Limb (tissue), 2 donors: ENCODE results near the gene CD8A.

Source experiments
- DNase-seq, 2 donors: peaks; one replicate each; pipeline ENCODE4 v3.0.0-alpha.2; 2016; ENCODE audit errors: extremely low spot score in 2 of 2

The CD8A gene

DNA sequence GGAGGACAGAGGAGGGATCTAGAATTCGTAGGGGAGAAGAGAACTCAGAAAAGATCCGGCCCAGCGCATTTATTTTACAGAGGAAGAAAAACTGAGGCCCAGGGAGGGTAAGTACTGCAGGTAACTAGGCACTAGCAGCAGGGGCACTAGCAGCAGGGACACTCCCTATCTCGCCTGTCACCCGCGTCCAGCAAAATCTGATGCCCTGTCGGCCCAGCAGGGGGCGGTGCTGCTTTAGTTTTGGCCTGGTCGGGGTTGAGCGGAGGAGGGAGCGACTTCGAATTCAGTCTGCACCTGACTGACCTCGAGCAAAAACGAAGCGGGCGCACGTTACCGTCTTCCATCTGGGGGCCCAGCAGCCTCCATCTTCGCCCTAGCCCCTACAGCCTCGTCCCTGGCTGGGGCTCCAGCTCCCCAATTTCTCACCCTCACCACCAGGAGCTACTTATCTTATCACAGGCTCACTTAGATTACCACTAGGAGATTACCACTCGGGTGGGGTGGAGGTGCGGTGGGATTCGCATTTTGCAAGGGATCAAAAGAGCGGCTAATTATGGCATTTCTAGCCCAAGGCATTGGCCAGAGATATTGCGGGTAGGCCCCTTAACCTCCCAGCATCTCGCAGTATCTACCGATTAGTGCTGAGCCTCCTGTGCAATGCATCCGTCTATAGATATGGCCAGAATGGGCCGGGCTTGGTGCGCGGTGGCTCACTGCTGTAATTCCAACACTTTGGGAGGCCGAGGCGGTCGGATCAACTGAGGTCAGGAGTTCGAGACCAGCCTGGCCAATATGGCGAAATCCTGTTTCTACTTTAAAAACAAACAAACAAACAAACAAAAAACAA, 17.8 kb upstream of the CD8A start:
- DNase-seq, result peak; percentile 83 to 95

- DNase-seq, result peak; percentile 38 to 80
Measured at GRCh38 chr2:86807468-86808275, 17.0 kb upstream of the CD8A start.

GRCh38 chr2:86807133-86807467, 16.4 kb upstream of the CD8A start:
- no peak for DNase-seq

DNA sequence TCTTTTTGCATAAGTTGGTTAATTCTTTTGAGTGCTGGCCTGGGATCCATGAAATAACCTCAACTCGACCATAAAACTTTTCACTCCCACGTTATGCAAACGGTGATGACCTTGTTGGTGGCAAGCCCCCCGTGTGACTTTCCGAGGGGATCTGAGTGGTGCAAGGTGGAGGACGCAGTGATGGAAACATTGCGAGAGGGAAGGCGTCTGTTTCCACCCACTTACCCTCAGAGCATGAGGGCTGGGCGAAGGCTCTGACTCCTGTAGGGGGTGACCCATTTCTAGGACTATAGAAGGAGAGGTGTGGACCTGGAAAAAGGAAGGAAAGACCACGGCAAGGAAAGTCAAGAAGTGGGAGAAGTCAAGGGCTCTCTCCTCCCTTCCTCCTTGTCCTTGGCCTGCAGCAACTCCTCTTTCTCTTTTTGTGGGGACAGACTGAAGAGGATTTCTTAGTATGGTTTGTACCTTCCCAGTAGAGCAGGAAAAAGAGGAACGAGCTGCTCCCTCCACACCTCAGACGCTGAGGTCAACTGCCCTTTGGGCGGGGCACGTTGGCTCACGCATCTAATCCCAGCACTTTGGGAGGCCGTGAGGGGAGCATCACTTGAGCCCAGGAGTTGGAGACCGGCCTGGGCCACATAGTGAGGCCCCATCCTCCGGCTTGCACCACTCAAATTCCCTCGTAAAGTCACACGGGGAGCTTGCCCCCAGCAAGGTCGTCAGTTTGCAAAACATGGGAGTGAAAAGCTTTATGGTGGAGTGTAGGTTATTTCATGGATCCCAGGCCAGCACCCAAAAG, 15.5 kb upstream of the CD8A start:
- no peak for DNase-seq

DNA sequence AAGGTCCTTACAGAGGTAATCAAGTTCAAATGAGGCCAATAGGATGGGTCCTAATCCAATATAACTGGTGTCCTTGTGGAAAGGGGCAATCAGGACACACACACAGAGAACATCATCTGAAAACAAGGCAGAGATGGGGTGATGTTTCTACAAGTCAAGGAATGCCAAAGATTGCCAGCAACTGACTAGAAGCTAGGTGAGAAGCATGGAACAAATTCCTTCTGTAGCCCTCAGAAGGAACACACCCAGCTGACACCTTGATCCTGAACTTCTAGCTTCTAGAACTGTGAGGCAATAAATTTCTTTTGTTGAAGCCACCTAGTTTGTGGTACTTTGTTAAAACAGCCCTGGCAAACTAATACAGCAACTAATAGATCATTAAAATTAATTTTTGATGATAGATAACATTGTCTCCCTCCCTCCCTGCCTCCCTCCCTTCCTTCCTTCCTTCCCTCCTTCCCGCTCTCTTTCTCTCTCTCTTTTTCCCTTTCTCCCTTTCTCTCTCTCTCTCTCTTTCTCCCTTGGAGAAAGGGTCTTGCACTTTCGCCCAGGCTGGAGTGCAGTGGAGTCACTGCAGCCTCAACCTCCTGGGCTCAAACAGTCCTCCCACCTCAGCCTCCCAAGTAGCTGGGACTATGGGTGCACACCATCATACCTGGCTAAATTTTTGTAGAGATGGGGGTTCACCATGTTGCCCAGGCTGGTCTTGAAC, 10.3 kb upstream of the CD8A start:
- DNase-seq, result no peak

- DNase-seq, result no peak
Measured at GRCh38 chr2:86794861-86795260, 4.1 kb upstream of the CD8A start.

GRCh38 chr2:86793752-86794151, 3.0 kb upstream of the CD8A start:
- DNase-seq, result no peak

GRCh38 chr2:86791573-86791972, 860 bp upstream of the CD8A start:
- no peak for DNase-seq

GRCh38 chr2:86790134-86790675, 508 bp downstream of the CD8A start:
- peak in 1 of 2 donors; percentile 41 for DNase-seq

DNA sequence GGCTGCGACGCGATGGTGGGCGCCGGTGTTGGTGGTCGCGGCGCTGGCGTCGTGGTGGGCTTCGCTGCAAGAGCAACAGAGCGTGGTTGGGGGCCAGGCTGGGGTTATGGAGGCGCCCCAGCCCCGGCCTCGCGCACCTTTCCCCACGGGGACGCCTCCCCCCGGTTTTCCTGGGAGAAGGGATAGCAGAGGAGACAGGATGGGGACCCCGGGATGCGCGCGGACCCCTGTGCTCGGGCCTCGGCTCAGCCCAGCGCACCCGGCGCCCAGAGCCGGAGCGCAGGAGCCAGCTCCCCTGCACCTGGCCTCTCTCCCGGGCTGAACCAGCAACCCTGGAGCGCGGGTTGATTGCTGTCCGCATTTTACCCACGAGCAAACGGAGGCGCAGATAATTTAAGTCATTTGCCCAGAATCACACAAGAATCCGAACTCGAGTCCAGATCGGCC, 1.0 kb downstream of the CD8A start:
- peak in 1 of 2 donors; percentile 38 for DNase-seq

GRCh38 chr2:86788881-86789686, 1.6 kb downstream of the CD8A start:
- DNase-seq, result peak in 1 of 2 donors; percentile 58

DNA sequence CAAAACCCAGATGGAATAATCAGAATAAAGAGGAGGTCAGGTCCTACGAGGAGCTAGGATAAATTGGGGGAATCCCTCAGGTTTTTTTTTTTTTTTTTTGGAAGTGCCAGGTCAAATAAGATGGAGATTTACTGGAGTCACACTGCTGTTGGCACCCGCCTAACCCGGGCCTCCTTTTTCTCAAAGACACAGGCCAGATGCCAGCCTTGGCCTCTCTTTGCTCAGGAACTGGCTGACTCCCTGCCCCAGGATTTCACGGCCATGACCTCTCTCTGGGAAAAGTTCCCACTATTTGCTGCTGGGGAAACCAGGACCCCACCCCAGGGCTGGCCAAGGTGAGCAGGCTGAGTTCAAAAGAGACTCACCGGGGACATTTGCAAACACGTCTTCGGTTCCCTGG, 2.5 kb downstream of the CD8A start:
- no peak for DNase-seq

DNA sequence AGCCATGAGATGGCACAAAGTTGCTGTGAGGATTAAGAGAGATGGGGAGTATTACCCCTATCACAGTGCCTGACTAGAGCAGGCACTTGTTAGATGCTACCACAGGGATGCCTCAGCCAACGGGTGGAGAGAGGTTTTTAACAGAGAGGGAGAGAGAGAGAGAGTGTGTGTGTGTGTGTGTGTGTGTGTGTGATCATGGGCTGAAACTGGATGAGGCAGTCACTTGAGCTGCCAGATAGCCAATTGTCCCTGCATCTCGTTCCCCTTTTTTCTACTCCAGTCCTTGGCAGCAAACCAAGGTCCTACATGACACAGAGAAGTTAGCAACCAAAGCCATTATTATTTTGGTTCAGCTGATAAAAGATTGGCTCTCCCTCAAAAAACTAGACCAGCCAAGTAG, 3.0 kb downstream of the CD8A start:
- DNase-seq, result no peak

DNA sequence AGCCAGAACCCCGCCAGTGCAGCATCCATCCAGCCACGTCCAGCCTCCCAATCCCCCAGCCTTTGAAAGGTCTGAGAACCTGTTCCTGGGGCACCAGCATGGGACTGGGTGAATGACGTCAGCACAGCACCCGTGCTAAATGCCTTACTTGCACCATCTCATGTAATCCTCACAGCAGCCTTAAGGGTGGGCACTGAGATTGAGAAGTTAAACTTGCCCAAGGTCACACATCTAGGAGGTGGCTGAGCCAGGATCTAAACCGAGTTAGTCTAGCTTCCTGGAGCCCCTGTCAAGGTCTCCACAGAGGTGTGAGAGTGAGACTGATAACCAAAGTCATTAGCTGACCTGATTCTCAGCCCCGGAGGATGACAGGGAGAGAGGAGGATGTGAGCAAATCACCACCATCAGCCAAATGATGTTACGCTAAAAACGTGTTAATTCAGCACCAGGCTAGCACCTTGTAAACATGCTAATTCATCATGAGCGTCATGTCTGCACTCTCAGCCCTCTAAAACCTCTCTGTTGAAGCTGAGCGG, 4.6 kb downstream of the CD8A start:
- DNase-seq, result no peak

DNA sequence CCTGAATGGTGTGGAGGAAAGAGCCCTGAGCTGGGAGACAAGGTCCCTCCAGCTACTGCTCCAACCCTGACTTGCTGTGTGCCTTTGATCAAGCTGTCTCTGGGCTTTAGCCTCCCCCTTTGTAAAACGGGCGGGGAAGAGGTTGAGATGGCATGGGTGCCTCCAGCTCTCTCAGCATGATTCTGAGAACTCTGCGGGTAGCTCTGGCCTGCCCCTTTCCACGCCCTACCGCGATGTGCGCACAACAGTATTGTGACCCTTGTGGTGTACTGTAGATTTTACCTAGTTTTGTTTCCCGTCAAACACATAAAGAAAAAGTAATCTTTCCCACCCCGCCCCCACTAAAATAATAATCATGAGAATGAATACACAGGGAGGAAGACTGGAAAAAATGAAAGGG, 5.3 kb downstream of the CD8A start:
- no peak for DNase-seq

GRCh38 chr2:86783615-86784339, 6.9 kb downstream of the CD8A start:
- no peak for DNase-seq

- no peak for DNase-seq
Measured at GRCh38 chr2:86782748-86783147, 8.0 kb downstream of the CD8A start.

GRCh38 chr2:86781363-86781762, 9.3 kb downstream of the CD8A start:
- DNase-seq, result no peak

- DNase-seq, result no peak
Measured at GRCh38 chr2:86779971-86780370, 10.7 kb downstream of the CD8A start.
